ENCODE results near the gene EML2.

The EML2 gene

GRCh38 chr19:45664575-45664974 is 25.4 kb upstream of the EML2 start:
- no peak overlapping the region for H3K4me3 ChIP-seq (ENCODE audit: low read length)
- H3K9me2 ChIP-seq (replicated peaks; ENCODE audit: control insufficient read depth, low read length), result no peaks in the 10 kb centered on the region
- no peaks in the 10 kb centered on the region for H4K20me1 ChIP-seq (ENCODE audit: control insufficient read depth, insufficient read depth, low read depth, low read length)
- H3K36me3 ChIP-seq (ENCODE audit: control insufficient read depth, low read length), result no peaks in the 10 kb centered on the region
- H3K9me3 ChIP-seq (ENCODE audit: control insufficient read depth, insufficient read depth, low read length), result no peaks in the 10 kb centered on the region
- H3K4me2 ChIP-seq (ENCODE audit: low read length), result no peak overlapping the region
- H3K79me2 ChIP-seq (ENCODE audit: control insufficient read depth, low read length), result no peaks in the 10 kb centered on the region
- no peak for TF ChIP-seq EZH2phosphoT487 (IDR thresholded peaks at IDR 0.05; ENCODE audit: borderline replicate concordance, low read length)
- no peak overlapping the region for H3K27ac ChIP-seq (ENCODE audit: low read depth, low read length)
- H3K27me3 ChIP-seq (ENCODE audit: control insufficient read depth, low read length), result peaks cover 5% of the 10 kb centered on the region; the same call in 1 of the 2 replicates
- peaks cover 13% of the 10 kb centered on the region for H3F3A ChIP-seq (ENCODE audit: control insufficient read depth, insufficient read depth)
- H3K4me1 ChIP-seq (ENCODE audit: control insufficient read depth, low read length), result peaks cover 32% of the 10 kb centered on the region

- Histone ChIP-seq H3K36me3 (ENCODE audit: control insufficient read depth, low read length) (no peaks in the 10 kb centered on the region), H3K79me2 (ENCODE audit: control insufficient read depth, low read length) (no peaks in the 10 kb centered on the region), H3K9me2 (replicated peaks; ENCODE audit: control insufficient read depth, low read length) (no peaks in the 10 kb centered on the region), H4K20me1 (ENCODE audit: control insufficient read depth, insufficient read depth, low read depth, low read length) (no peaks in the 10 kb centered on the region), H3K27me3 (ENCODE audit: control insufficient read depth, low read length) (peaks cover 5% of the 10 kb centered on the region), H3K9me3 (ENCODE audit: control insufficient read depth, insufficient read depth, low read length) (no peaks in the 10 kb centered on the region), H3K4me2 (ENCODE audit: low read length) (no peak overlapping the region), H3F3A (ENCODE audit: control insufficient read depth, insufficient read depth) (peaks cover 6% of the 10 kb centered on the region; the same call in 1 of the 2 replicates), H3K27ac (ENCODE audit: low read depth, low read length) (no peak overlapping the region), H3K4me3 (ENCODE audit: low read length) (no peak overlapping the region), H3K4me1 (ENCODE audit: control insufficient read depth, low read length) (peaks cover 24% of the 10 kb centered on the region)
- TF ChIP-seq, protein P1, sequence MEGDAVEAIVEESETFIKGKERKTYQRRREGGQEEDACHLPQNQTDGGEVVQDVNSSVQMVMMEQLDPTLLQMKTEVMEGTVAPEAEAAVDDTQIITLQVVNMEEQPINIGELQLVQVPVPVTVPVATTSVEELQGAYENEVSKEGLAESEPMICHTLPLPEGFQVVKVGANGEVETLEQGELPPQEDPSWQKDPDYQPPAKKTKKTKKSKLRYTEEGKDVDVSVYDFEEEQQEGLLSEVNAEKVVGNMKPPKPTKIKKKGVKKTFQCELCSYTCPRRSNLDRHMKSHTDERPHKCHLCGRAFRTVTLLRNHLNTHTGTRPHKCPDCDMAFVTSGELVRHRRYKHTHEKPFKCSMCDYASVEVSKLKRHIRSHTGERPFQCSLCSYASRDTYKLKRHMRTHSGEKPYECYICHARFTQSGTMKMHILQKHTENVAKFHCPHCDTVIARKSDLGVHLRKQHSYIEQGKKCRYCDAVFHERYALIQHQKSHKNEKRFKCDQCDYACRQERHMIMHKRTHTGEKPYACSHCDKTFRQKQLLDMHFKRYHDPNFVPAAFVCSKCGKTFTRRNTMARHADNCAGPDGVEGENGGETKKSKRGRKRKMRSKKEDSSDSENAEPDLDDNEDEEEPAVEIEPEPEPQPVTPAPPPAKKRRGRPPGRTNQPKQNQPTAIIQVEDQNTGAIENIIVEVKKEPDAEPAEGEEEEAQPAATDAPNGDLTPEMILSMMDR (IDR thresholded peaks at IDR 0.05; ENCODE audit: low read depth, low read length, poor library complexity, severe bottlenecking), result no peak
- TF ChIP-seq EZH2phosphoT487 (IDR thresholded peaks at IDR 0.05; ENCODE audit: borderline replicate concordance, low read length), result no peak
These were observed 24.6 kb upstream of the EML2 start for GRCh38 chr19:45663800-45664199.

GRCh38 chr19:45660636-45661035 is 21.4 kb upstream of the EML2 start:
- Histone ChIP-seq H3K27me3 (ENCODE audit: control insufficient read depth, low read length) (peaks cover 6% of the 10 kb centered on the region), H3K27ac (ENCODE audit: low read depth, low read length) (no peak overlapping the region)
- no peak for TF ChIP-seq EZH2phosphoT487 (IDR thresholded peaks at IDR 0.05; ENCODE audit: borderline replicate concordance, low read length)
- TF ChIP-seq, protein P1 (IDR thresholded peaks at IDR 0.05; ENCODE audit: low read depth, low read length, poor library complexity, severe bottlenecking), result no peak

GRCh38 chr19:45659096-45659729 is 20.0 kb upstream of the EML2 start:
- no peaks in the 10 kb centered on the region for H3K9me2 ChIP-seq (replicated peaks; ENCODE audit: control insufficient read depth, low read length)

More at GRCh38 chr19:45660636-45661035, 21.4 kb upstream of the EML2 start:
- Histone ChIP-seq H3K9me2 (replicated peaks; ENCODE audit: control insufficient read depth, low read length) (no peaks in the 10 kb centered on the region), H3K36me3 (ENCODE audit: control insufficient read depth, low read length) (no peaks in the 10 kb centered on the region), H3K4me1 (ENCODE audit: control insufficient read depth, low read length) (peaks cover 8% of the 10 kb centered on the region), H3K4me2 (ENCODE audit: low read length) (no peak overlapping the region), H3K79me2 (ENCODE audit: control insufficient read depth, low read length) (no peaks in the 10 kb centered on the region), H3K9me3 (ENCODE audit: control insufficient read depth, insufficient read depth, low read length) (no peaks in the 10 kb centered on the region), H4K20me1 (ENCODE audit: control insufficient read depth, insufficient read depth, low read depth, low read length) (no peaks in the 10 kb centered on the region), H3F3A (ENCODE audit: control insufficient read depth, insufficient read depth) (no peaks in the 10 kb centered on the region), H3K4me3 (ENCODE audit: low read length) (no peak overlapping the region)

More at GRCh38 chr19:45659096-45659729, 20.0 kb upstream of the EML2 start:
- H3K27me3 ChIP-seq (ENCODE audit: control insufficient read depth, low read length), result peaks cover 6% of the 10 kb centered on the region
- H3K4me2 ChIP-seq (ENCODE audit: low read length), result no peak overlapping the region
- H3K4me1 ChIP-seq (ENCODE audit: control insufficient read depth, low read length), result peaks cover 4% of the 10 kb centered on the region
- H3K79me2 ChIP-seq (ENCODE audit: control insufficient read depth, low read length), result no peaks in the 10 kb centered on the region
- no peak overlapping the region for H3K27ac ChIP-seq (ENCODE audit: low read depth, low read length)
- no peak overlapping the region for H3K4me3 ChIP-seq (ENCODE audit: low read length)
- H3K9me3 ChIP-seq (ENCODE audit: control insufficient read depth, insufficient read depth, low read length), result no peaks in the 10 kb centered on the region
- H3K36me3 ChIP-seq (ENCODE audit: control insufficient read depth, low read length), result no peaks in the 10 kb centered on the region
- no peaks in the 10 kb centered on the region for H4K20me1 ChIP-seq (ENCODE audit: control insufficient read depth, insufficient read depth, low read depth, low read length)
- H3F3A ChIP-seq (ENCODE audit: control insufficient read depth, insufficient read depth), result no peaks in the 10 kb centered on the region
- no peak for TF ChIP-seq EZH2phosphoT487 (IDR thresholded peaks at IDR 0.05; ENCODE audit: borderline replicate concordance, low read length)
- TF ChIP-seq, protein P1 (IDR thresholded peaks at IDR 0.05; ENCODE audit: low read depth, low read length, poor library complexity, severe bottlenecking), result no peak
